Spleen (tissue), 7 donors: ENCODE results near the gene CALML4.

ENCODE experiments used
- CTCF ChIP-seq, 11 experiments: fragments of 200-600 bp in 7 of 11; fragments of 450-650 bp in 4 of 11; sonication (generic) in 4 of 11; IDR thresholded peaks in 8 of 11; conservative IDR thresholded peaks in 3 of 11; 1 replicate in 7 of 11; 2 replicates in 4 of 11; pipeline versions ENCODE4 v1.4.0 to v1.8.0; 2016 to 2021; ENCODE audit warnings: antibody characterized with exemption in 11 of 11, inconsistent platforms in 4 of 11, mild to moderate bottlenecking in 1 of 11
- POLR2A ChIP-seq, 3 donors: fragments of 450-650 bp; IDR thresholded peaks; one replicate each; pipeline ENCODE4 v1.5.1; 2017; ENCODE audit warnings: antibody characterized with exemption in 3 of 3, mild to moderate bottlenecking in 1 of 3
- POLR2AphosphoS5 ChIP-seq, 3 donors: sonication (generic); formaldehyde crosslinking; IDR thresholded peaks; one replicate each; pipeline ENCODE4 v1.5.1; 2017; ENCODE audit warnings: antibody characterized with exemption in 3 of 3
- donor health status: DM: no; HTN: no; CAD: no; lungs with moderate emphysema.
- donor health status: DM: no; HTN: no; CAD: no.
- donor health status: DM: no; HTN: no; CAD: no.

GRCh38 chr15:68184616-68185480 is 20.3 kb downstream of the CALML4 start:
- TF ChIP-seq POLR2A (IDR thresholded peaks at IDR 0.05): no peak
- TF ChIP-seq POLR2AphosphoS5 (IDR thresholded peaks at IDR 0.05): peak in 1 of 3 donors; percentile 26
- no peak for TF ChIP-seq CTCF (IDR thresholded peaks at IDR 0.05 in 8 of 11, conservative IDR thresholded peaks at IDR 0.05 in 3 of 11)
